ENCODE measurements around the gene PPP1R10.
A peak's percentile ranks its signal among the peaks of the same experiment; 100 is the strongest.
"Not testable (repeated sequence)": the region's sequence is repeated elsewhere in the genome, so short reads cannot be mapped to it uniquely, and the experiment has no call there.

The PPP1R10 gene

DNA sequence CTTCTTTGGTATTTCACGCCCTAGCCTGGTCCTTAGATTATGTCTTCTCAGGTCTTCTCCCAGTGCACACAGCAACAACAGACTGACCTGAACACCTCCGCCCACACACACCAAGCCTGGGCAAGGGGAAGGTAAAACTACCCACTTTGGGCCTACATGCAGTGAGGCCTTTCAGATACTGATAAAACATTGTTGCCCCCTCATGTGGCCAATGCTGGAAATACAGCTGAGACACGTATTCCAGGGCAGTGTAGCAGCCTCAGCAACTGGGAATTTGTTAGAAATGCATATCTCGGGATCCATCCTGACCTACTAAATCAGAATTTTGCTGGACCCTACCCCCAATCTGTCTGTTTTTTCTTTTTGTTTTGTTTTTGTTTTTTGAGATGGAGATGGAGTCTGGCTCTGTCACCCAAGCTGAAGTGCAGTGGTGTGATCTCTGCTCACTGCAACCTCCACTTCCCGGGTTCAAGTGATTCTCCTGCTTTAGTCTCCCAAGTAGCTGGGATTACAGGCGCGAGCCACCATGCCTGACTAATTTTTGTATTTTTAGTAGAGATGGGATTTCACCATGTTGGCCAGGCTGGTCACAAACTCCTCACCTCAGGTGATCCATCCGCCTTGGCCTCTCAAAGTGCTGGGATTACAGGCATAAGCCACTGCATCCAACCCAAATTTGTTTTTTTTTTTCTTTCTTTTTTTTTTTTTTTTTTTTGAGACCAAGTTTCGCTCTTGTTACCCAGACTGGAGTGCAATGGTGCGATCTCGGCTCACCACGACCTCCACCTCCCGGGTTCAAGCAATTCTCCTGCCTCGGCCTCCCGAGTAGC, 19.5 kb downstream of the PPP1R10 start:
- not testable (repeated sequence) for DNase-seq

DNA sequence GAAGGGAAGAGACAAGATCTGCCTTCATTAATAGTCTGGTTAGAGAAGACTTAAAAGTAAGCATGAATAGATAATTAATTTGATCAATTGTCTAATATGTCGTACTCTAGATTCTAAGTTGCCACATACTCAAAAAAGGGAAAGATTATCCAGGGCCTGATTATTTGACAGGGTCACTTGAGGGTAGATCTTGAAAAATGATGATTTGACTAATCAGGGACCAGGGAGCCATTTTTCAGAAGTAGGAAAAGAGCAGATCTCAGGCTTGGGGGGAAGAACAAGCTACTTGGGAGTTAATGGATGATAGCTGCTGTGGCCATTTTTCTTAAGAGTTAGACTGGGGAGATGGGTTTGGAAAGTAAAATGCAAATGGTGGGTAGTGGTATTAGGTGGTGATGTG, 24.8 kb downstream of the PPP1R10 start:
- DNase-seq: no peak

DNA sequence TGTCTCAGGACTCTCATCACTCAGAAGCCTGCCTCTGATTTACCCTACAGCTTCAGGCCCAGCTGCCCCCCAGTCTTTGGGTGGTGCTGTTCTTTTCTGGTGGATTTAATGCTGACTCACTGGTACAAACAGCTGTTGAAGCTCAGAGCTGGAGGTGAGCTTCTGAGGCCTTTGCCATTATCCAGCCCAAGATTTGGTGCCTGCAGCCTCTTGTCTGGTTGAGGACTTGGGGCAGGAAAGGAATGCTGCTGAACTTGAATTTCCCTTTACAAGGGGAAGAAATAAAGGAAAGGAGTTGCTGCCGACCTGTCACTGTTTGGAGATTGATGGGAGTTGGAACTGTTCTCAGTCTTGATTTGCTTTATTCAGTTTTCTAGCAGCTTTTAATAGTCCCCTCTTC, 26.0 kb downstream of the PPP1R10 start:
- DNase-seq: no peak

DNA sequence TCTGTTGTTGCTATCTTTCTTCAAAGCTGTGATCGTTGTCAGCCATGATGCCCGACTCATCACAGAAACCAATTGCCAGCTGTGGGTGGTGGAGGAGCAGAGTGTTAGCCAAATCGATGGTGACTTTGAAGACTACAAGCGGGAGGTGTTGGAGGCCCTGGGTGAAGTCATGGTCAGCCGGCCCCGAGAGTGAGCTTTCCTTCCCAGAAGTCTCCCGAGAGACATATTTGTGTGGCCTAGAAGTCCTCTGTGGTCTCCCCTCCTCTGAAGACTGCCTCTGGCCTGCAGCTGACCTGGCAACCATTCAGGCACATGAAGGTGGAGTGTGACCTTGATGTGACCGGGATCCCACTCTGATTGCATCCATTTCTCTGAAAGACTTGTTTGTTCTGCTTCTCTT, 26.5 kb downstream of the PPP1R10 start:
- no peak for DNase-seq

DNA sequence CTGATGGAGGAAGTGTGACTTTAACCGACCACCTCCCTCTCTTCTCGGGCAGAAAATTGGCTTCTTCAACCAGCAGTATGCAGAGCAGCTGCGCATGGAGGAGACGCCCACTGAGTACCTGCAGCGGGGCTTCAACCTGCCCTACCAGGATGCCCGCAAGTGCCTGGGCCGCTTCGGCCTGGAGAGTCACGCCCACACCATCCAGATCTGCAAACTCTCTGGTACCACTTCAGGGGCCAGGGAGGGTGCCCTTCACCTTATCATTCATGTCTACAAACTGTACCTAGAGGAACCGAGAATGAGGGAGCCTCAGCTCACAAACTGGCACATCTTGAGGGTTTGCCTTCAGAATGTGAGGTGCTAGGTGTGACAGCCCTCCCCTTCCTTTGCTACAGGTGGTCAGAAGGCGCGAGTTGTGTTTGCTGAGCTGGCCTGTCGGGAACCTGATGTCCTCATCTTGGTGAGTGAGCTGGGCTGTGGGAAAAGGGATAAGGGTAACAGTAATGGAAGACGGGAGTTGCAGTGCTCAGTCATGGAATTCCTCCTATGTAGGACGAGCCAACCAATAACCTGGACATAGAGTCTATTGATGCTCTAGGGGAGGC, 27.2 kb downstream of the PPP1R10 start:
- no peak for DNase-seq

DNA sequence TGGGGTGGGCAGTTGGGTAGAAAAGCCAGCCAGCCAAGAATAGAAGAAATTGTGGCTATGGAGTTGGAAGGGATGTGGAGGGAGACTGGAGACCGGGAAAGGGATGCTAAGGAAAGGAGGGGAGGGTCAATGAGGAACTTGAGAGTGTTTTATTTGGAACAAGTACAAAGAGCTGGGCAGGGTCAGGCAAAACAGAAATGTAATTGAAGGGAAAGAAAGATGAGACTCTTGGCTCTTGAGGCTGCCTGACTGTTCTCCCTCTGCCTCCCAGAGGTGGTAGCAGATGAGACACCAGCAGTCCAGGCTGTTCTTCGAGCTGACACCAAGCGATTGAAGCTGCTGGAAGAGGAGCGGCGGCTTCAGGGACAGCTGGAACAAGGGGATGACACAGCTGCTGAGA, 33.1 kb downstream of the PPP1R10 start:
- DNase-seq: no peak

DNA sequence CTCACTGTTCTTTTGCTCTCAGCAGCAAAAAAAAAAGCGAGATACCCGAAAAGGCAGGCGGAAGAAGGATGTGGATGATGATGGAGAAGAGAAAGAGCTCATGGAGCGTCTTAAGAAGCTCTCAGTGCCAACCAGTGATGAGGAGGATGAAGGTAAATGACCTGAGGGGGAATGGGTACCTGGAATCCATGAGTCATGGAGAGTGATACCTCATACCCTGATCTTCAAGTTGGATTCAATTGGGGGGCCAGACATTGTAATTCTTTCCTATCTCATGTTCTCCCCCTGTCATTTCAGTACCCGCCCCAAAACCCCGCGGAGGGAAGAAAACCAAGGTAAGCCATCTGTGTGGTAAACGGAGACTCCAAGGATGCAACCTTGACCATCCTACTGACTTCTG, 39.0 kb downstream of the PPP1R10 start:
- DNase-seq: no peak

DNA sequence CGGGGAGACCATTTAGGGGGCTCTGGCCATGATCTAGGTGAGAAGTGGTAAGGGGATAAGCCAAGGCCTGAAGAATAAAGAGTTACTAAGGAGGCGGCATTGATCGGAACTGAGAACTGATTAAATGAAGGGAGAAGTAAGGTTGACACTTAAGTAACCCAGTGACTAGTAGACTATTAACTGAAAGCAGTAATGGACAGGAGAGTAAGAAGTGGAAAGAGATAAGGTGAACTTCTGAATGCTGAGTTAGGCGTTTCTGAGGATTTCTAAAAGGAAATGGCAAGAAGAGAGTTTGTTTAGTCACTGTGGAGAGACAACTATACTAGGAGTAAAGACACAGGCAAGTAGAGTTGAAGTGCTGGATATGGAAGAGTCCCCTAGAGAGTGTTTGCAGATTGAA, 43.9 kb downstream of the PPP1R10 start:
- no peak for DNase-seq

DNA sequence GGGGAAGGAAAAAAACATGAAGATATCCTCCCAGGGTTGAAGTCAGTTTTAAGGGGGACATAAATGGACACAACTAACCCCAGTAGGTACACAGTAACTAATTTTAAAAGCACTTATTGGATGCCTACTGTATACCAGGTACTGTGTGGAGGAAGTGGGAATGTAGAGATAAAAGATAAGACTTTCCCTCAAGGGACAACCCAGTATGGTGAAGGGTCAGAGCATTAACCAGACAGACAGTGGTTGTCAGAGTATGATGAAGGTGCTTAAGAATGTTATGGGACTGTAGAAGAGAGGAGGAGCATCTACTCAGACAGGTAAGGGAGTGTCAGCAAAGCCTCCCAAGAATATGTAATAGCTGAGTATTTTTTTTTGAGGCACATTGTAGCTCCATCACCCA, 44.9 kb downstream of the PPP1R10 start:
- no peak for DNase-seq

DNA sequence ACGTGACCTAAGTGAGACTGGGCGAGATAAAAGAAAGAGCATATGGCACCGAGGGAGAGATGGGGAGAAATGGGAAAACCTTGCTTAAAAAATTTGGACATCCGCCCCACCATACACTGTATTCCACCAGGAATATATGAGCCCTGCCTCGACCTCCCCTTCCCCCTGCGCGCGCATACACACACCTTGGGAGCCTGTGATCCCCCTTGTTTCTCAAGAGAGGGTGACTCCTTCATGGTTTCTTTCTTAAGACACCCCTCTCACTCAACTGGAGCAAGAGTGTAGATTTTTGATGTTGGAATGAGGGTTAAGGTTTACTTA, 45.3 kb downstream of the PPP1R10 start:
- no peak for DNase-seq

DNA sequence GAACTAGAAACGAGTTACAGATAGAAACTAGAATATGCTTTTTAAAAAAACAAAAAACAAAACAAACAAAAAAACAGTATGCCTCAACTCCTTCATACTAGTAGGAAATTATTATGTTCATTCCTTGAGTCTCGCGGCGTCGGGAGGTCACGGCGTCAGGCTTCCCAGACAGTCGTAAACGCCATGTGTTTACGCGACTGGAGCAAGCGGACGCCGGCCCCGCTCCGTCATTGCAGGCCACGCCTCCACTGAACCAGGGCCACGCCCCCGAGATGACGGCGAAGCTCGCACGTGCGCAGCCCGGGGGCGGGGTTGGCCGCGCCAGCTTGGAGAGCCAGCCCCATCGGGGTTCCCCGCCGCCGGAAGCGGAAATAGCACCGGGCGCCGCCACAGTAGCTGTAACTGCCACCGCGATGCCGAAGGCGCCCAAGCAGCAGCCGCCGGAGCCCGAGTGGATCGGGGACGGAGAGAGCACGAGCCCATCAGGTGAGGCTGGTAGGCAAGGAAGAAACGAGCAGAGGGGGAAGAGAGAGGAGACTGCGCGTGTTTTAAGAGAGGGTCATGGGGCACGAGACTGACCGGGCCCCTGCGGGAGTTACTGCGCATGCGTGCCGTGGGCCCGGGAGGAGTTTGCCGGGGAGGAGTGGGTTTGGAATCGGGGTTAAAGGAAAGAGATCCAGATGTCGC, 45.8 kb downstream of the PPP1R10 start, which contains the start of gene ABCF1:
TSS of gene ABCF1 (plus strand) at position 368 of the 687 bp plus-strand sequence. CDS start at position 414, 46 bp downstream.
- peak; percentile 88 for DNase-seq

DNA sequence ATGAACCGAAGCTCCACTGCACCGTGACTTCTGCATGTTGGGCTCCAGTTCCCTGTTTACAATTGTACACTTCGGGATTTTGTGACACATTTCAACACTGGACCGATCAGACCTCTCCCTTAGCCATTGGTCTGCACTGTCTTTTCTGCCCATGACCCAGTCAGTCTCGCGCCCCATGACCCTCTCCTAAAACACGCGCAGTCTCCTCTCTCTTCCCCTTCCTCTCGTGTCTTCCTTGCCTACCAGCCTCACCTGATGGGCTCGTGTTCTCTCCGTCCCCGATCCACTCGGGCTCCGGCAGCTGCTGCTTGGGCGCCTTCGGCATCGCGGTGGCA, 46.3 kb downstream of the PPP1R10 start:
- DNase-seq: no peak

DNA sequence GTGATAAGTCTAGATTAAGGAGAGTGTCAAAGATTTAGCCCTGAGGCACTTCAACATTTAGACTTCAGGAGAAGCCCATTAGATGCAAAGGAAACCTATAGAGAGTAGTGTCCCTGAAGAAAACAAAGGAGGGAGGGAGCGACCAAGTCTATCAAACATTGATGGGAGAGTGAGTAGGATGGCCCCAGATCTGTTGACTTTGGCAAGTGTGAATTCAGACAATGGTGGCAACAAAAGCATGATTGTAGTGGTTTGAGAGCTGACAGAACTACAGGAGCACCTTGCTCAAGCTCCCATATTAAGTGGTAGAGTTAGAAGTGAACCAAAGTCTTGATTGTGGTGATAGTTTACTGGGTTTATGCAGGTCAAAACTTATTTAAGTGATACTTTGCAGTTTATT, 46.8 kb downstream of the PPP1R10 start:
- DNase-seq: no peak

DNA sequence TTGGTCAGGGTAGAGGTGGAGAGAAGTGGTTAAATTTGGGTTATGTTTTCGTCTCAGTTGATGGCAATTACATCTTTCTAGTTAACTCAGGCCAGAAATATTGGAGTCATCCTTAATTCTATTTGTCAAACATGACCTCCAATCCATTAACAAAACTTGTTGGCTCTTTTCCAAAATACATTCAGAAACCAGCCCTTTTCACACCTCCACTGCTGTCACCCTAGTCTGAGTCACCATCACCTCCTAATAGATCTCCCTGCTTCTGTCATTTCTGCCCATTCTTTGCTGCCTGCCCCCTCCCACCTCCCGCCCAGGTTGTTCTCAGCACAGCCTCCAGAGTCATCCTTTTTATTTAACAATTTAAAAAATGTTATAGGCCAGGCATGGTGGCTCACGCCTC, 48.8 kb downstream of the PPP1R10 start:
- no peak for DNase-seq

DNA sequence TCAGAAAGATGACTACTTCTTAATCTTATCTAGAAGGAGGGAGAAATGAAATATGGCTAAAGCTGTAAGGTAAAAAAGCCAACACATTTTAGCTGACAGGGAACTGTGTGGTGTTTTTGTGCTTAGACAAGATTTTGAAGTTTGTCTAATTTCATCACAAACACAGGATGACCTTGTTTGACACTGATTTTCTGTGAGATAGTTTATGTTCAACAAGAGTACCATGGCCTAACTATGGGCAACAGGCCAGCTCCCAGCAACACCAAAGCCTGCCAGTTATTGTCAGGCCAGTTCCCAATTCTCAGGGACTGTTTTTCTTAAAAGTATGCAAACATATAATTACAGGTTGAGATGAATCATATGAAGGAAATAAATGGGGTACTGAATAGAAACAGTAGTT, 51.3 kb downstream of the PPP1R10 start:
- no peak for DNase-seq

DNA sequence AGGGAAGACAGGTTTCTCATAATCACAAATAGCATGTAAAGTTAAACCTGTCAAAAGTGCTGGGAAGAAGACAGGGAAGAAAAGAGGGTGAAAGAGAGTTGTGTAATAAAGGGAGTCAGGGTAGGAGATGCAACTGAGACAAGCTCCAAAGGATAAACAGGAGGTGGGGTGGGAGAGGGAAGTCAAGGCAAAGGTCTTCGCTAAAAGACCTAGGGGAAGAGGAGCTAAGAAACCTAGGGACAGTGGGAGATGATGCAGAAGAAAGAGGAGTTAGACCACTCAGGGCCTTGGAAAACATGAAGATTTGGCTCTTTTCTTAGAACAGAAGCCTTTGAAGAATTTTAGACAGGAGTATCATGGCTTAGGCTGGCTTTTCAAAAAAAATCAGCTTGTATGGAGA, 52.9 kb downstream of the PPP1R10 start:
- no peak for DNase-seq

DNA sequence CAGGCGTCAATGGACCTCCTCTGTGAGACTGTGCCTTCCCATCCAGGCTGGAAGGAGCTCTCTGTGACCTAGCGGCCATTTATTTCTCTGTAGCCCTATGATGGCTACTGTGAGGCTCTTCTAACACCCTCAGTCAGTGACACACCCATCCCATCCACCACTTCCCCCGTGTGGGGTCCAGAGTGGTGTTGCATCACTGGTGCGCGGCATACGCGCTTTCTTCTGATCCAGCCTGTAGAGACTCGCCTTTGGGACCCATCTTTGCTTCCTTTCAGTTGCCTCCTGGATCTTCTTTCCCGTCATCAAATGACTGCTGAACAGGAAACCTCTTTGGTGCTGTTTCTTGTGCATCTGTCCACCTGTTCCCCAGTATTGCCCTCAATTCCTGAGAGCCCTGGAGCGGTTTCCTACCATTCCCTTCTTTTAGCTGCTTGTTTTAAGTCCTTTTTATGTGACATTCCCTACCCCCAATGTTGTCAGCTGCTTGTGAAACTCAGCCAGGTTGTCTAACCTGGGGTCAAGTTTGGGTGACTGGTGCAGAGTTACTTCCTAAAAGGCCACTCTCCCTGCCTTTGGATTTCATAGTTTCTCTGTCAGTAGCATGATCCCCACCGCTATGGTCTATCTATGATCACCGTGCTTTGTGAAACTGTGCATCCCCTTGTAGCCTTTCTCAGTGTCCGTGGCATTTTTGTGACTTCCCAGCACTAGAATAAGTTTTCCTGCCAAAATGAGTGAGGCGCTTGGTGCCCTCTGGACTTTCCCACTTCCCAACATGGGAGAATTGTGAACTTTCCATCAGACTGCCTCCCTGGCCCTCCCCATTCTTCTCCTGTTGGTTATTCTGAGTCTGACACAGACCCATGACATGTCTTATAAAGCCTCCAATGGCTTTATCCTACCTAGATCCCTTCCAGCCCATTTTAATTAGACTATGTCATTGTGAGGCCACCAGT, 54.3 kb downstream of the PPP1R10 start:
- no peak for DNase-seq

DNA sequence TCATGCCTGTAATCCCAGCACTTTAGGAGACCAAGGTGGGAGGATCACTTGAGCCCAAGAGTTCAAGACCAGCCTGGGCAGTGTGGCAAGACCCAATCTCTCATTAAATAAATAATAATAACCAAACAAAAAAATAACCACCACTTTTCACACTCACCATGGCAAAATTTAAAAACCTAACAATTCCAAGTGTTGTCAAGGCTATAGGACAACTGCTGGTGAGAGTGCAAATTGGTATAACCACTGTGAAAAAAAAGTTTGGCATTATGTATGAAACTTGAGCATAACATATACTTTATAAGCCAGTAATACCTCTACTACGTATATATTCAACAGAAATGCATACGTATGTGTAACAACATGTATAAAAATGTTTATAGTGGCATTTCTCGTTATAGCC, 56.1 kb downstream of the PPP1R10 start:
- DNase-seq: no peak

DNA sequence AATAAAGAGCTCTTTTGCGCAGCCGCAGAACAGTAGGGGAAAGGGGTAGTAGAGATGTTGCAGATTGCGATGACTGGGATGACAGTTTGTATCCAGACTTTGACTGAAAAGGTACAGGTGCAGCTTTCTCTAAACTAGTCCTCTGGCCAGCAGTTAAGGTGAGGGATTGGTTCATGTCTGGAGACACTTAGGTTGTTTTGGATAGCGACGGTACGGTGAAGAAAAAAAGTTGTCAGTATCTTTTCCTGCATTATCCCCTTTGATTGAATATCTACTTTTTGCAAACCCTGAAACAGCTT, 59.4 kb downstream of the PPP1R10 start:
- no peak for DNase-seq

DNA sequence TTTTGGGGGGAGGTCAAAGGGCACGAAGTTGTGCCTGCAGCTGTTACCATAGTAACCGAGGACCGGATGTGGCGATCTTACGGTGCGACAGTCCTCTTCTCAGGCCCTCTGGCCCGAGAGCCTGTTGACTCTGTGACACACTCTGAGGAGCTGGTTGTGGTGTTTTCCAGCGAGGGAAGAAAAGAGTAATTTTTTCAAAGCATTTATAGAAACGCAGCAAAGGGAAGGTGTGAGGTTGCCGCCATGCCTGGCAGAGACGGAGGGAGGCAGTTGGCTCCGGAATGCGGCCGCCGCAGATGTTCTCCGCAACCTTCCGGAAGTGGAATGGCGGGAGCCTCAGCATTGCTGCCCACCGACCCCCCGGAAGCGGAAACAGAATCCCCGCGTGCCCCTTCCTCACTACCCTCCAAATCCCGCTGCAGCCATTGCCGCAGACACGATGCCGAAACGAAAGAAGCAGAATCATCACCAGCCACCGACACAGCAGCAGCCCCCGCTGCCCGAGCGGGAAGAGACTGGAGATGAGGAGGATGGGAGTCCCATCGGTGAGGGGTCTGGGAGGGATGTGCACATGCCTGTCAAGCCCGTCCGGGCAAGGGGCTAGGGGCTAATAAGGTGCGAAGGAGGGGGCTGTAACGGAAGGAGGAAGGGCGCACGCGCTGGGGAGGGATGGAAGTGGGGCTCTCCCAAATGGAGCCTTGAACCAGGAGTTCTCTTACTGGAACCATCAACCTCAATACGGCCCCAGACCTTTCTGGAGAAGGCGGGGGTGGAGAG, 59.9 kb downstream of the PPP1R10 start, which contains the start of gene PRR3:
TSS of gene PRR3 (plus strand) at position 390 of the 777 bp plus-strand sequence. CDS start at position 440, 50 bp downstream.
- peak; percentile 62 for DNase-seq

DNA sequence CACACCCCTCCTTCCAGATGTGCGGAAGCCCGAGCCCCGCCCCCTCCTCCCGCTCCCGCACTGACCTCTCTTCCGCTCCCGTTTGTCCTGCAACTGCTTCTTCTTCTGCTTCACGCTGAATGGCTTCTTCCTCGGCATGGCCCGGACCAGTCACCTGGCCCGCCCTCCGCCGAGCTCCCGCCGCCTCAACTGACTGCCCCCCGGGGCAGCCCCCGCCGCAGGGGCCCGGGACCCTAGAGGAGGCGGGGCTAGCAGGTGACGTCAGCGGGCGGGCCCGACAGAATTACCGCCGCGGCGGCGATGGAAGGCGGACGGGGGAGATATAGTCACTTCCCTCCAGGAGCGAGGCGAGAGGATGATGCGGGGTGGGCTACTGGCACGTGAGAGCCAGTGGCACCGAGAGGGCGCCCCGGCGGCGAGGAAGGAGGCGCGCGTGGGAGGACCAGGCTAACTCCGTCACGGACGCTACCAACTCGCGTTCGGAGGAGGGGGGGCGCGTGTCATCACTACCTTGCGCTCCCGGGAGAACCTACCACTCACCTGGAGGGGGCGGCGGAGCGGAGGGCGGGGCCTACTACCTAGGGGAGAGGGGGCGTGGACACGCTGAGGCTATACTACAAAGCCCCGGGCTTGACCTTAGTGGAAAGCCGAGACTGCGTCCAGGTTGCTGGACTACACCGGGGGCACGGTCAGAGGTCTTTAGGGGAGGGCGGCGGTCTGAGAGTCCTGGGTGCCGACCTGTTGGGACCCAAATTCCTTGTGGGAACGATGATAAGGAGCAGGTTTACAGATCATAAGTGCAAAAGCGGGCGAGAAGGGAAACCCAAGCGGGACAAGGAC, 60.8 kb downstream of the PPP1R10 start, which contains the start of gene GNL1:
TSS of gene GNL1 (minus strand) at position 424 of the 840 bp plus-strand sequence. CDS start at position 138, 286 bp downstream.
- DNase-seq: peak; percentile 50

DNA sequence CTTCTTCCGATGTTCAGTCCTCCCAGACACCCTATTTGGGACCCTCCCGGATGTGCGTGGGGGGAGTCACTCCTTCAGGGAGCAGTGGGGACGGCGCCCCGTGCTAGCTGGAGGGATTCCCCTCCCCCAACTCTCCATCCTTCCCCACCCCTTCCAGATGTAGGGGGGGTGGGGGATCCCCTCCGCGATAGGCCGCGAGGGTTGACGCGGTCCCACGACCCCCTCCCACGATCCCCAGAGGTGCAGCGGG, 61.3 kb downstream of the PPP1R10 start:
- no peak for DNase-seq
